BE2C (cell line): ENCODE data around the gene UGGT2.

Source experiments
- DNase-seq: peaks from one replicate; pipeline ENCODE4 v3.0.0-alpha.2; 2020
- H3K27me3 ChIP-seq: fragments of 250-450 bp; sonication (Bioruptor Pico); 2 replicates; pipeline ENCODE4 v1.5.1; 2020; ENCODE audit warnings: mild to moderate bottlenecking
- H3K36me3 ChIP-seq: fragments of 250-450 bp; sonication (Bioruptor Pico); 2 replicates; pipeline ENCODE4 v1.5.1; 2020; ENCODE audit warnings: mild to moderate bottlenecking
- H3K4me1 ChIP-seq: fragments of 250-450 bp; sonication (Bioruptor Pico); 2 replicates; pipeline ENCODE4 v1.5.1; 2020
- H3K4me3 ChIP-seq: 2 replicates; pipeline ENCODE4 v1.5.1; 2011; ENCODE audit warnings: low read depth, low read length
- H3K9me3 ChIP-seq: fragments of 250-450 bp; sonication (Bioruptor Pico); 2 replicates; pipeline ENCODE4 v1.5.1; 2020
- TF ChIP-seq, protein P1 (sequence below): IDR thresholded peaks from 2 replicates; pipeline ENCODE4 v1.5.1; 2012; ENCODE audit warnings: mild to moderate bottlenecking, low read depth, low read length

The UGGT2 gene

DNA sequence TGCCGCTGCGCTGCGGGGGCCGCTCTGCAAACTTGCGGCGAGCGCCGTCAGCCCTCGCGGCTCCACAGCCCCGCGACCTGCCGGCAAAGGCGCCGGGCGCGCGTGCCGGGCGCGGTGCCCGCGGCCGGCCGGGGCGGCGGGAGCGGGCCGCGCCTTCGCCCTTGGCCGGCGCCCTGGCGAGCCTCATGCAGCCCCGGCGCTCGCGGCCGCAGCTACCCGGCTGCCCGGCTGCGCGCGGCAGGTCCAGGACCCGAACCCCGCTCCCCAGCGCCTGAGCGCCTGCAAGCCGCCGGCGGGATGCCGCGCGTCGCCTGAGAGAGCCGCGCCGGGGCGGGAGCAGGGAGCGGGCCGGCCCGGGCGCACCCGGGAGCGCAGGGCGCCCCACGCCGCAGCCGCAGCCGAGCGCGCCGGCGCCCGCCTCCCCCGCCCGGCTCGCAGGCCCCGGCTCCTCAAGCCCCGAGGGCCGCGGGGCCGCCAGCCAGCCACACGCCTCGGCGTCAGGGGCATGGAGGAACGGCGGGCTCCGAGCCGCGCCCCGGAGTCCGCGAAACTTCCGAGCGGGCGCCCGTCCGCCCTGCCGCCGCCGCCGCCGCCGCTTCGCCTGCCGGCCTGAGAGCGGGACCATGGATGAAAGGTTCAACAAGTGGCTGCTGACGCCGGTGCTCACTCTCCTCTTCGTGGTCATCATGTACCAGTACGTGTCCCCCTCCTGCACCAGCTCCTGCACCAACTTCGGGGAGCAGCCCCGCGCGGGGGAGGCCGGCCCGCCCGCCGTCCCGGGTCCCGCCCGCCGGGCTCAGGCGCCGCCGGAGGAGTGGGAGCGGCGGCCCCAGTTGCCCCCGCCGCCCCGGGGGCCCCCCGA, 37.3 kb upstream of the UGGT2 start:
- no peaks in the 10 kb centered on the region for H3K9me3 ChIP-seq
- H3K4me3 ChIP-seq: peak overlapping the region; percentile 72
- DNase-seq: peak; percentile 57
- peaks cover 7% of the 10 kb centered on the region for H3K4me1 ChIP-seq
- no peaks in the 10 kb centered on the region for H3K36me3 ChIP-seq
- H3K27me3 ChIP-seq: peaks cover 5% of the 10 kb centered on the region; the same call in 1 of the 2 replicates
- TF ChIP-seq, protein P1, sequence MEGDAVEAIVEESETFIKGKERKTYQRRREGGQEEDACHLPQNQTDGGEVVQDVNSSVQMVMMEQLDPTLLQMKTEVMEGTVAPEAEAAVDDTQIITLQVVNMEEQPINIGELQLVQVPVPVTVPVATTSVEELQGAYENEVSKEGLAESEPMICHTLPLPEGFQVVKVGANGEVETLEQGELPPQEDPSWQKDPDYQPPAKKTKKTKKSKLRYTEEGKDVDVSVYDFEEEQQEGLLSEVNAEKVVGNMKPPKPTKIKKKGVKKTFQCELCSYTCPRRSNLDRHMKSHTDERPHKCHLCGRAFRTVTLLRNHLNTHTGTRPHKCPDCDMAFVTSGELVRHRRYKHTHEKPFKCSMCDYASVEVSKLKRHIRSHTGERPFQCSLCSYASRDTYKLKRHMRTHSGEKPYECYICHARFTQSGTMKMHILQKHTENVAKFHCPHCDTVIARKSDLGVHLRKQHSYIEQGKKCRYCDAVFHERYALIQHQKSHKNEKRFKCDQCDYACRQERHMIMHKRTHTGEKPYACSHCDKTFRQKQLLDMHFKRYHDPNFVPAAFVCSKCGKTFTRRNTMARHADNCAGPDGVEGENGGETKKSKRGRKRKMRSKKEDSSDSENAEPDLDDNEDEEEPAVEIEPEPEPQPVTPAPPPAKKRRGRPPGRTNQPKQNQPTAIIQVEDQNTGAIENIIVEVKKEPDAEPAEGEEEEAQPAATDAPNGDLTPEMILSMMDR: no peak

DNA sequence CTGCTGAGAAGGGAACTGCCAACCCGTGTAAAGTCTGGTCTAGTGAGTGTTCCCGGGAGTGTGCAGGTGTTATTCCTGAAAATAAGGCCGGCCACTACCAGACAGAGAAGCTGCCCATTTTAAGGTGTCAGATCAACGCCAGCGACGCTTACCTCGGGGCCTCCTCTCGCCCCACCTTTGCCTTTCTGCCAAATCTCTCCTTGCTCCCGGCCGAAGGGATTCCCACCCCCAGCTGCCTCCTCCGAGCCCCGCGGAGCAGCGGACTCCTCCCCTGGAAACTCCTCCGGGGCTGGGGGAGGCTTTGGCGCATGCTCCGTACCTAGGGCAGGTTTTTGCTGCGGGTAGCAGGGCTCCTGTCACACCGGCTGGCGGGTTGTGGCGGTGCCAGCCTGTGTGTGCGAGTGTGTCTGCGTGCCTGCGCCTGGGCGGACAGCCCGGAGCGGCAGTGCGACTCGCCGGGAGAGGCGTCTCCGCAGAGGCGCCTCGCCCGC, 36.6 kb upstream of the UGGT2 start, which contains the start of gene HS6ST3:
TSS of gene HS6ST3 (plus strand) at position 359 of the 491 bp plus-strand sequence.
- TF ChIP-seq, protein P1: no peak
- Histone ChIP-seq H3K36me3 (no peaks in the 10 kb centered on the region), H3K9me3 (no peaks in the 10 kb centered on the region), H3K4me1 (peaks cover 7% of the 10 kb centered on the region), H3K4me3 (peak within 1 kb of the TSS; percentile 72), H3K27me3 (peaks cover 5% of the 10 kb centered on the region; the same call in 1 of the 2 replicates)
- DNase-seq: peak; percentile 74

DNA sequence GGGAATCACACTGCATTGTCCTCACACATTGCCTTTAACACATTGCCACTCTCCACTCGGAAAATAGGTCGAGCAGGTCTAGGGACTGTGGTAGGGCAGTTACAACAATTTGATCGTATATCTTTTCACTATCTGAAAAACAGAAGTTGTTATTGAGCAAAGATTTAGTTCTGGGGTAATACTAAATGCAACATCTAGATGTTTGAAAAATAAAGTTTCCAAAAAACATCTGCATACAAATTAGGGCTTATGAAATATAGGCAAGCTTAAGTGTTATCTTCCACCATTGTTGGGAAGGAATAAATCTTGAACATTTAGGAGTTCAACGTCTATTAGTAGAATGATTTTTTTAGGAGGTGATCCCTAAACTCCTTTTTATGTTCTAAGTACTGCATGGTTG, 35.9 kb upstream of the UGGT2 start:
- Histone ChIP-seq H3K9me3 (no peaks in the 10 kb centered on the region), H3K27me3 (peaks cover 5% of the 10 kb centered on the region; the same call in 1 of the 2 replicates), H3K36me3 (no peaks in the 10 kb centered on the region), H3K4me3 (peak overlapping the region; percentile 72; the same call in 1 of the 2 replicates), H3K4me1 (peaks cover 7% of the 10 kb centered on the region)
- DNase-seq: no peak
- TF ChIP-seq, protein P1: no peak

DNA sequence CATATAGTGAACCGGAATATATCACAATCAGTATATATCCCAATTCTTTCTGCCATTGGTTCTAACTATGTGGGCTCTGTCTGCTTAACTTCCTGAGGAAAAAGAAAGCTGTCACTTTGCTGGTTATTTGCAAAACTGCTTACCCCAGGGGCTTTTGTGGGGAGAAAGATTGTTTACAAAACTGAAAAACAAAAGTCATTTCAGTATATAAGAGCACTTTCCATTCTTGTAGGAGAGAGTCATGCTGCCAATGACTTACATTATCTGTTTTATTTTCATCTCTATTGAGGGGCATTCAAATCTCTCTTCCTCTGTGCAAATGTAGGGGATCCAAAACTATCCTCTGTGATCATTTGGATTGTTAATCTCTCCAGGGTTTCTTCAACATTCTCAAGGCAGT, 33.5 kb upstream of the UGGT2 start:
- DNase-seq: no peak
- no peak overlapping the region for H3K4me3 ChIP-seq
- H3K9me3 ChIP-seq: no peaks in the 10 kb centered on the region
- H3K27me3 ChIP-seq: peaks cover 5% of the 10 kb centered on the region; the same call in 1 of the 2 replicates
- TF ChIP-seq, protein P1: no peak
- H3K4me1 ChIP-seq: peaks cover 4% of the 10 kb centered on the region
- no peaks in the 10 kb centered on the region for H3K36me3 ChIP-seq

DNA sequence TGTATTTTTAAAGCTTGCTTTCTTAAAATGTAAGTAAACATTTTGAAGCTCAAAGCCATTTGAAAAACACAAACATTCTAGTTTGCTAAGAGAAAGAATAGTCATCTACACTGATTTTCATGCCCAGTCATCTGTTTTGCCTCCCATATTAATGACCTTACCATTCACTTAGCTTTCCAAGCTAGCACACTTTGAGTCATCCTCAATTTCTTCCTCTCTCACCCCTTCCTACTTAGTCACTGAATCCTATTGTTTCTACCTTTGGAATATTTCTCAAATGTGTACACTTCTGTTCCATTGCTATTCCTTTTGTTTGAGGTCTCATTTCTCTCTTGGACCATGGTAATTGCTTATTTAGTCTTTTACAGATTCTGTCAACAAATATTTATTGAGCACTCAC, 29.4 kb upstream of the UGGT2 start:
- Histone ChIP-seq H3K4me3 (no peak overlapping the region), H3K4me1 (no peaks in the 10 kb centered on the region), H3K36me3 (no peaks in the 10 kb centered on the region), H3K27me3 (no peaks in the 10 kb centered on the region), H3K9me3 (no peaks in the 10 kb centered on the region)
- TF ChIP-seq, protein P1: no peak
- no peak for DNase-seq

DNA sequence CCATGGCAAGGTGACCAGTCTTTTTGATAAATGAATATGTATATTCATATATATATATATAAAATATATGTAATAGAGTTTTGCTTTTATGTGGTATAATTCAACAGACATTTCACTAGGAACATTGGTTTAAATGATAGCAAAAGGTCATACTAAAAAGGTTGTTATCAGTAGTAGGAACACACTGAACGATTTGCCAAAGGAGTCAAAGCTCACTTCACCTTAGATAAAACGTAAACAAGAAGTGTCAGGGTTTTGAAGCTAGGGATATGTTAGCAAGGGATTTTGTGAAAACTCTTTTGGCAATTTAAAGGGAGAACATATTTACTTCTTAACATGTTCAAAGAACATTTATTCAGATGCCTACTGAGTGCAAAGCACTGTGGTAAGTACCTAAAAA, 28.7 kb upstream of the UGGT2 start:
- no peaks in the 10 kb centered on the region for H3K9me3 ChIP-seq
- TF ChIP-seq, protein P1: no peak
- DNase-seq: no peak
- no peaks in the 10 kb centered on the region for H3K27me3 ChIP-seq
- no peaks in the 10 kb centered on the region for H3K4me1 ChIP-seq
- H3K36me3 ChIP-seq: no peaks in the 10 kb centered on the region
- no peak overlapping the region for H3K4me3 ChIP-seq
